Pulmonary artery endothelial cell (primary cell): ENCODE measurements around the gene NRG2. TPM values are rescaled to one million over a fixed set of nuclear protein-coding genes. Genes with fewer than 3 reads are reported as not detected.

ENCODE experiments used
- DNase-seq: peaks from one replicate; pipeline ENCODE4 v3.0.0-alpha.2; 2011; ENCODE audit warnings: low read depth, low spot score
- total RNA-seq: library from RNA; depleted of rRNA; stranded (reverse); fragments of >200 nt; gene quantifications from 2 replicates; pipeline ENCODE4 v1.2.3, GENCODE V29; 2014

NRG2 gene
- total RNA-seq, 1 donor from 2014 or later = 0.46 TPM

DNA sequence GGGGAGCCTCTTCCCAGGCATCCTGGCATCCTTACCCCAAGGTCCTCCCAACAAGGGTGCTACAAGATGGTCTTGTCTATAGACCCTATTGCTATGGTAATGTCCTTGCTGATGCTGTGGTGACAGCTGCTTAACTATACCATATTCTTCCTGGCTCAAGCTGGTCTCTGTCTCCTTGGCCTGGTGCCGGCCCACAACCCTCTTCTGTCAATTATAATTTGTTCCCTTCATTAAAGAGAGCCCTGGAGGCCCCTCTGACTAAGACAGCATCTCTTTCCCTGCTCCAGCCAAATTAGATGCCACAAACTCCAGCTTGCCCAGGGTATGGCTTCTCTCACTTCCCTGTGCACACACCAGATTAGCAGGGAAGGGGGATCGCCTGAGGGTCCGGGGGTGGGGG is 160.8 kb downstream of the NRG2 start:
- DNase-seq = no peak

DNA sequence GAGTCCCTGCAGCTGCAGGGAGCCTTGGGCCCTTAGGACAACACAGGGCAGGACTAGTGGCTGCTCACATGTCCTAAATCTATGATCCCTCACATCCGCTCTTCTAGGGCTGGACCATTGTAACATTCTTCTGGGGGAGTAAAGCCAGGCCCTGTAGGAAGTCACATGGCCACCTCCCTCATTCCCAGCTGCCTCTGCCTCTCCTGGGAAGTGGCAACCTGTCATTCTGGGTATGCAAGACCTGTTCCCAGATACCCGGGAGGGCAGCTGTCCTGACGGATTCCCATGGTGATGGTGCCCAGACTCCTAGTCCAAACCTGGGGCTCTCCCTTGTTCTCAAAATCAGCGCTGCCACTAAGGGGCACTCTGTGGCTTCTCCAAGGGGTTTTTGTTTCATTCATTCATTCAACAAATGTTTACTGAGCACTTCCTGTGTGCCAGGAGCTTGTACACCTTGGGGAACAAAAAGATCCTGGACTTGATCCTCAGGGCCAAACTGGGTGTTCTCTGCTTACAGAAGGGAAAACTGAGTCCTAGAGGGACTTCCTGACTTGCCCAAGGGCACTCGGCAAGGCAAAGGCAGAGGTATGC is 161.9 kb downstream of the NRG2 start:
- DNase-seq = no peak

DNA sequence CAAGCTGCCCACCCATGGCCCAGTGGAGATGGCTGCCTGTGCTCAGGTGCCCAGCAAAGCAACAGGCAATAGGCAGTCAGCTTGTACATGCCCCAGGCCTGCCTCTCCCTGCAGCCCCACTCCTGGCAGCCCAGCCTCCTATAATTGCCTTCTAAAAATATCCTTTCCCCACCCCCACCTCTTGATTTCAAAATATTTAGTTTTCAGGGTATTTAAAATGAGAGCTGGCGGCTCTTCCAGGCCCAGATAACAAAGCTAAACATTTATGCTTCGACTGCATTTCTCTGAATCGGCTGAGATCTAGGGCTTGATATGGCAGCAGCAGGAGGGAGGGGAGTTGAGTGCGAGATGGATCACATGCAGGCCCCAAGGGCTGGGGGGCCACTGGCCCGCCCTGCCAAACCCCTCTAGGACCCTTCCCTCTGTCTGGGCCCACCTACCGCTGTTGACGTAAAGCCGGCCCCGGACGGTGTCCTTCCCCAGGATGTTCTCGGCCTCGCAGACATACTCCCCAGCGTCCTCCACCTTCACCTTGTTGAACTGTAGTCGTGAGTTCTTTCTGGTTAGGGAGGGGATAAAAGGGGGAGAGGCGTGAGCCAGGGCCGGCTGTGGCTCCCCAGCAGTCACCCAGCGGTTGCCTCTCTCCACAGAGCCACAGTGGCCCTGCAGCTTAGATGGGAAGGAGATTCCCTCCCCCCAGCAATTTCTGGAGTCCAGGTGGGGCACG is 162.5 kb downstream of the NRG2 start:
- DNase-seq = no peak

DNA sequence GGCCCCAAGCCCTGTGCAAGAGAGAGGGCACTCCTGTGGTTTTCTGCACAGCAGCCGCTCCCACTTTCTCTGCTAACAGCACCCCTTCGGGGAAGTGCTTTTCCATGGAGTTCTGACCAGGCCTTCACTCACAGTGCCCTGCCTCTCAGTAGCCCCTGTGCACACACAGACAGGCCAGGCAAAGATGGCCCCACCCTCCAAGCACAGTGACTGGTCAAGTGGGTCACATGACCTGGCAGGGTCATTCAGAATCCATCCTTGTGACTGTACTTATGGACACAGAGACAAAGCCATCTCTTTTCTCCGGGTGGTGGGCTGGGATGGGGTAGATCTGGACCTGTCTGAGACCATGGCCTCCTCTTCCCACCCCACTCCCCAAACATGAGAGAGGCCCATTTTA is 165.0 kb downstream of the NRG2 start:
- no peak for DNase-seq

DNA sequence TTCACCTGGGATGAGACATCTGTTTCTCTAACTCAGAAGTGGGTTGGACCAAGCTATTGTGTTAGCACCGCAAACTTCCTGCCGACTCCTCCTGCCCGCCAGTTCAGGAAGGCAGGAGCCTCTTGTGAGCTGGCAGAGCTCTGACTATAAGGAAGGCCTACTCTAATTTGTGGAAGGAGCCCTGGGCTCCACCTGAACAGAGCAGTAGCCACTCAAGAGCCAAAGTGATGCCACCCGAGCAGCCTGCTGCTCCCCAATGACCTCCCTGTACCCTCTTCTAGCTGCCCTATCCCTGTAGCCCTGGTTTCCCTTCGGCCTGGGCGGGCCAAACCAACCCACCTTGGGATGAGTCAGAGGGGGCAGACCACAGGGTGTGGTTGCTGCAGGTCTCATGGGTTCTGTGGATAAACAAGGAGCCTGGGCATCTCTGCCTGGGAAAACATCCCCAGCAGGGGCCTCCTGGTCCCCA is 165.9 kb downstream of the NRG2 start:
- no peak for DNase-seq

DNA sequence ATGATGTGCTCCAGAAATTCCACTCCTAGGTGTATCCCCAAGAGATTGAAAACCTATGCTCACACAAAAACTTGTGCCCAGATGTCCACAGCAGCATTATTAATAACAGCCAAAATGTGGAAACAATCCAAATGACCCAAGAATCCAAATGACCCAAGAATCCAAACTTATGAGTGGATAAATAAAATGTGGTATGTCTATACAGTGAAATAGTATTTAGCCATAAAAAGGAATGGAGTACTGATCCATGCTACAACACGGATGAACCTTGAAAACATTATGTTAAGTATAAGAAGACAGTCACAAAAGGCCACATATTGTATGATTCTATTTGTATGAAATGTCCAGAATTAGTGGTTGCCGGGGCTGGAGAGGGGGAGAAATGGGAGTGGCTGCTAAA is 167.1 kb downstream of the NRG2 start:
- DNase-seq = no peak

DNA sequence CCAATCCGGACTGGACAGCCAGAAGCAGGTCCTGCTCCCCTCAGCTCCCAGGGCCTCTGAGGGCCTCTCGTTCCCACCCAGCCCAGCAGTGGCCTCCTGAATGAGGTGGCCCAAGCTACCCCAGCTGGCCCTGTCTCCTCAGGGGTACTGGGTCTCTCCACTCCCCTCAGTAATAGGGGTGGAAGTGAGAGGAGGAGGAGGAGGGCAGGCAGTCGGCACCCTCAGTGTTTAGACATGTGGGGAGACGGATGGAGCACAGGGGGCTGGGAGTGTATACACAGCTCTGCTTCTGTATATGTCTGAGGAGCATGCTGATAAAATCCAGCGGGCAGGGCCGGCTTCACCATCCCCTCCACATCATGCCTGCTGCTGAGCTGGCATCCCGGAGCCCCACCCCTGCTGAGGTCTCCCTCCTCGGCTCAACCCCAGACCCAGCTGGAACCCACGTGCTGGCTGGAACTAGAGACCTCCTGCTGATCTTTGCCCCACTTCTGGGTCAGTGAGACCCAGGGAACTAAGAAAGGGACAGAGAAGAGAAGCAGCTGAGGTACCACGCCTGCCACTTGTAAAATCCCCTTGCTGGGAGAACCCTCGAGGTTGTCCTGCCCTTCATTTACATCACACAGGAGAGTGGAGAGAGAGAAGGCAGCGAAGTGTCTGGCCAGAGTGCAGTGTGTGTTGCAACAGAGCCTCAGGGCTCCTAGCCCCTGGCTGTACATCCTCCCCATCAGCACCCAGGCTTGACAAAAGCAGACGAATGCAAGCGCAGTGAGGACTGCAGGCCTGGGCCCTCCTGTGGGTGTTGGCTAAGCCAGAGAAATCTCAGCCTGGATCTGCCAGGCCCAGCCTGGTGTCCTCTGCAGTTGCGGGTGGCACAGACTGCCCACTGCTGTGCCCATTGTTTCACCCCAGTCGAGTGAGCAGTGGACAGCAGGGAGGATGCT is 170.0 kb downstream of the NRG2 start:
- DNase-seq = no peak

DNA sequence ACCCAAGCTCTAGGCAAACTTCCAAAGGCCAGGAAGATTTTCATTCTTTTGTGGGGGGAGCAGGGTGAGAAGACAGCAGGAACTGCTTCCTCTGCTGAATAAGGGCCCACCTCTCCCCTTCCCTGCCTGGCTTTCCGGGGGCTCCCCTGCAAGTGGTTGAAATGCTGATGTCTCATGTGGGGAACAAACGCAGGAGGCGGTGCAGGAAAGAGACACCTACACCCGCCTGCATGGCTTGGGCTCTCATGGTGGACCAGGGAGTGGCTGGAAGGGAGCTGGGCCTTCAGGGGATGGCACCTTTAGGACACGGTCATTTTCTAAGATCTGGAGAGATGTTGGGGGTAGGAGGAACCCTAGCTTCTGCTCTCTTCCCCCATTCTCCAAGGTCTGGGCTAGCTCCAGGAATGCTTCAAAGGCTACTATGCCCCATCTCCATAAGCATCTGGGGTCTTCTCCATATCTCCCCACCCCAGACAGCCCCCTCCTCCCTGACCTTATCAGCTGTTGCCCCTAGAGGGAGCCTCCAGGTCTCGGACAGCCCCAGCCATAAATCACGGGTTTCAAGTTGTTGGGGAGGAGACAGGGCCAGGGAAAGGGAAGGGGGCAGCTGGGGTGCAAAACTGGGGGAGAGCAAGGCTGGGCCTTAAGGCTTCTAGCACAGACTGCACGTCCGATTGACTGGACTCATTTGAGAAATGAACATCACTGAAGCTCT is 170.9 kb downstream of the NRG2 start:
- no peak for DNase-seq

DNA sequence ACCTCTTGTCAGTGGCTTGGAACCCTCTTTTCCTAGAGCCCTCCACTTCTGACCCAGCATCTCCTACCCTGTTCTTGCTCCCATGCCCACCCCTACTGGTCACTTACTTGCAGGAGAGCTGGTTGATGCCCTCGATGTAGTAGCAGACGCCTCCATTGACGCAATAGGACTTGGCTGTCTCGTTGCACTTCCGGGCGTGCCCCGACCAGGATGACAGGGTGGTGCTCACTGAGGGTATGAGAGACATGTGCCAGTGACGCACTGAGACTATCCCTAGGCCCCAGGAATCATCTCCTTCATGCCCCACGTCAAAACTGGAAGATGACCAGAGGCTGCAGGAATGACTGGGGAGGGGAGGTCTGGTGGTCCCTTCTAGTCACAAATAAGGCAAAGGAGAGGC is 171.5 kb downstream of the NRG2 start:
- no peak for DNase-seq

DNA sequence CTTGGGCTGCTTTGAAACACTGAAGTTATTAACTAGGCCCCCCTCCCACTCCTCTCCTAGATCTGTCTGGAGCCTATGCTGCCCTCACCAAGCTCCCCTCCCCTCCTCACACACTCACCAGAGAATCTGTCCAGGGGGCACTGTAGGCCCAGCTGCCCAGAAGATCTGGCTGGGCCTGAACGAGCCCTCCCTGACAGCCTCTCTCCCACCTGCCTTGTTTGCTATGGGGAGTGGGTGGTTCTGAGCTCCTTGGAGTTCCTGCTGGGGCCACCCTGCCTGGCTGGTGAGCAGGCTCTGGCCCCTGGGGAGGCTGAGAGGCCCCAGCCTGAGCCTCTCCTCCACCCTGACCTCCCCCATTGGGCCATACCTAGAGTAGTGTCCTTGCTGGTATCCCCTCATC is 172.4 kb downstream of the NRG2 start:
- no peak for DNase-seq

DNA sequence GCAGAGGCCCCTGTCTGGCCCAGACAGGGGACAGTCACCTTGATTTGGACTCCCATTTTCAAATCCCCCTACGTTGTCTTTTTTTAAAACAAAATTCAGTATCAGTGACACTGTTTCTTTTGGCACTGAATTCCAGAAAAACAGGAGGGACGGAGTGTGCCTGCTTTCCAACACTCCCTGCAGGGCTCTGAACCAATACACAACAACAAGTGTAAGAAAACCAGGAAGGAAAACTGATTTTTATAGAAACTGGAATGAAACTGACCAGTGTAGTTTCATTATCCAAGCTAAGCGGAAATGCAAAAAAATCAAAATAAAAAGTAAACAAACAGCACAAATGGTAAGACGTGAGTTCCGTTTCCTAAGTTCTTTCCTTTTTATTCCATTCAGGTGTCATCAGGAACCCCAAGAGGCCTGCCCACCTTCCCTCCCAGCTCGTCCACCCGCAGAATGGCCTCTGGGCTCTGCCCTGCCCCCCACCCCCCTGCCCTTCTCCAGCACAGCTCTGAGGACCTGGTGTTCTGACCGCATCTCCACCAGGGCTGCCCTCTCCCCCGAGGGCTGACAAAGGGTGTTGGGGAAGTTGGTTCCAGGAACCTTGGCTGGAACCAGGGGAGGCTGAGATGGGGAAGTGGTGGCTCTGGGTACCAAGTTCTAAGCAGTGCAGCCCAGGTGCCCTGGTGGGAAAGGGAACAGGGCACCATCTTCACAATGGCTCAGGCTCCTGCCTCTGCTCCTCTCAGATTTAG is 173.9 kb downstream of the NRG2 start:
- no peak for DNase-seq

DNA sequence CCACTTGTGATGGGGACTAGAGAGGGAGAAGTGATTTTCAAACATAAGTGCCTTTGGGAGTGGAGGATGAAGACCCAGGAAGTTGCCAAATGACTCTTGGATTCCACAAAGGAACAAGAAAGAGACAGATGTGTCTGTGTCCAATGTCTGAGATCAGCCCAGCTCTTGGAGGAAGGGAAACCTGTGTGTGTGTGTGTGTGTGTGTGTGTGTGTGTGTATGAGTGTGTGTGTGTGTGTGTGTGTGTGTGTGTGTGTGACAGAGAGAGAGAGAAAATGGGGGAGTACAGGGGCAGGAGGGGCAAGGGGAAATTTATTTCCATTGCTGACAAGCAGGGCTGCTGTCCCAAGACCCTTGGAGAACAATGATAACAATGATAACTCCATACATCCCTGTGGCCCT is 175.5 kb downstream of the NRG2 start:
- DNase-seq = no peak

DNA sequence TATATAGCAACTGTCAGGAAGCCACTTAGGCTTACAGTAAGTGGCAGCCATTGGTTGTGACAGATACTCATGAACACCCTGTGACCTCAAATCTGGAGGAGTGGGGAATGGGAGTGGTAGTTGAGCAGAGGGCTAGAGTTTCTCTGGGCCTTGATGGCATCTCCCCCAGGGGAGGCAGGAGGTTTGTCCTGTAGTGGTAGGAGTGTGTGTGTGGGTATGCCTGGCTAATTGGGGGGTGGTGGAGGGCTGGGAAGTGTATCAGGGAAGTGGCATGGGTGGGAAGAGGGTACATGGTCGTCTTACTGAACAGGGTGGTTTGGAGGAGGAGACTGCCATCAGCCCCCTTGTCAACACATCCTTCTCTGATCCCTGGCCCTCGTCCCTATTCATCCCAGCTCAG is 176.0 kb downstream of the NRG2 start:
- no peak for DNase-seq

DNA sequence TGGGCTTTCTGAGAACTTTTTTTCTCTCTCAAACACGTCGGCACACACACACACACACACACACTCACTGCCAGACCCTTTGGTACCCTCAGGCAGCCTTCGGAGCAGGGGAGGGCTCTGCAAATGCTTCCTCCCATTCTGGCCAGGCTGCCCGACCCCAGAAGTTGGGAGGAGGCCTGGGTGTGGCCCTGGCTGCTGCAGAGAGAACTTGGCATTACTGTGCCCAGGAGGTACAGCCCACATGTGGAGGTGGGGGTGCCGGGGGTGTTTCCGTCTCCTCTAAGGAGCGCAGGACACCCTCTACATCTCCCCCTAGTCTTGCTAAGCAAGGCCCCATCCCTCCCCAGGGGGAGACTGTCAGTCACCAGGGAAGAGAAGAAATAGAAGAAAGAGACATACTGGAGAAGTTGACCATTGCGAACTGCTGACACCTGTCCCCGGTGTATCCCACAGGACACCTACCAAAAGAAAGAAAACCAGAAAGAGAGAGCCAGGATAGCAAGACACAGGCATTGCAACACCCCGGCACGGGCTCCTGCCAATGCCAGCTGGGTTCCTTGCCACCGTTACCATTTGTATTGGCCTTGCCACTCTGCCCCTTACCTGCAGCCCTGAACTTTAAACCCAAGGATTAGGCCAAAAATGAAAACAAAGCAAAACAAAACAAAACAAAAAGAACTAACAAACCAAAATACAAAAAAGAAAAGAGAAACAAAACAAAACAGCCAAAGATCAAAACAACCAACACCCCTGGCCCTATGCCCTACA is 178.2 kb downstream of the NRG2 start:
- DNase-seq = no peak

DNA sequence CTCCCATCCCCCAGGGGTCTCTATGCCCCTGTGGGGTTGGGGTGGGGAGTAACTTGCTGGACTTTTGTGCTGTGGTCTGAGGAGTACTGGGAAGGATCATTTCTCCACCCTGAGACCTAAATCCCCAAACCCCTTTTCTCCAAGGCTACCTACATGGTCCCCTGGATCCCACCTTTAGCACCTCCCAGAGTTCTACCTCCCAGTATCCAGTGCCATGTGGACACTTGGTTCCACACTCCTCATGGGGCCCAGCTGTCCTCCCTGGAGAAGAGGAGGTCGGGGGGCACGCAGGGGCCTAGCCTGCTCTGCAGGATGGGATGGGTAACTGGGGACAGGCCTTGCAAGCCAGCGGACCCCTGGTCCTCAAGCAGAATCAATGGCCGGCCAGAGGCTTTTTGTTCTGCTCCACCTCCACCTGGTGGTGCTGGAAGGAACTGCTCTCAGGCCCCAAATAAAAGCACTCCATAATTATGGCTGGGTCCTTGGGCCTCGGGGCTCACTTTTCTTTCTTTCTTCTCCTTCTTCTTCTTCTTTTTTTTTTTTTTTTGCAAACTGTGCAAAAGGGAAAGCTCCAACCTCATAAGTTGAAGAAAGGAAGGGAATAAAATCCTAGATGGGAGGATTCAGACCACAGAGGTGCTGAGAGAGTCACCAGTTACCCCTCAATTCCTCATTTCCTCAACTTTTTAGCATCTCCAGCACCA is 179.1 kb downstream of the NRG2 start:
- no peak for DNase-seq

DNA sequence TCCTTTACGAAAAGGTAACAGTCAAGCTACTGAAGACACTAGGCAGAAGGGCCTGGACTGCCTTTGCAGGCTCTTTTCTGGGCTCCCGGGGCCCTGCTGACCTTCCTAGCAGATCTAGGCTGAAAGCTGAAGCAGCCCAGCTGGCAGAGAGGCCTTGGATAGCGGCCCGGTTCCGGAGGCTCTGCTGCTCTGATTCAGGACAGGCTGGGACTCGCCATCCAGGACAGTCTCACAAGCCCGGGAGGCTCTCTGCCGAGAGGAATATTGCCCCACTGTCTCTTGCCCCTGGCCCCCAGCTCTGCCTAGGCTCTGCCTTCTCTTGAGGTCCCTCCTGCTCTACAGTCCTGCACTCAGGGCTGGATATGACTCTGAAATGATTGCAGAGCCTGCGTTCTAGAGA is 179.7 kb downstream of the NRG2 start:
- no peak for DNase-seq

DNA sequence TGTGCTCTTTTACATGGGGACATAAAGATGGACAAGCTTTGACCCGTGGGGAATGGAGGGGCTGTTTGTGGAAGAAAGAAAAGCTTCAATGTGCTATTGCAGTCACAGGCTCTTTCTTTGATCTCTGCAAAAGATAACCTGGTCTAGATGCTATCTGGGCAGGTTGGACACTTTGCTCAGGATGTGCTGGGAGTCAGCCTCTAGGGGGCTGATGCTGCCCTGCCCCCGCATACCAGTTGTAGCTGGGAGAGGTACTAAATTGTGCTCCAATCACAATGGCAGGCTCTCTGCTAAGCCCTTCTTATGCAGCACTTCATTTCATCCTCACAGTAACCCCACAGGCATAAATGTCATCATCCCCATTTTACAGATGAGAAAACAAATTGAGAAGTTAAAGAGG is 180.3 kb downstream of the NRG2 start:
- DNase-seq = no peak

DNA sequence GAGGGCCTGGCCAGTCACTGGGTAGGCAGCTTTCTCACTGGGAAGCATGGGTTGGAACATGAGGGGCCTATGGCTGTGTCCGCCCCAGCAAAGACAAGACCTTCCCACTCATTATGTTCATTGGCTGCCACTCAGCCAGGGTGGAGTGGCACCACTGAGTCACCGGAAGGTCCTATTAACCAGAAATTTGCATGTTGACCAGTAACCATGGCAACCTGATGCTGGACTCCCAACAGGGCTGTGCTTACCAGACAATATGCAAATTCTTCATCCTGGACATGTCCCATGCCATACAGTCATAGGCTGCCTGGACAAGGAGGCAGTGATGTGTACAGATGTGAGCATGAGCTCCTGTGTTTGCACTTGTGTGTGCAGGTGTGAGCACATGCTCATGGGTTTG is 180.8 kb downstream of the NRG2 start:
- no peak for DNase-seq

DNA sequence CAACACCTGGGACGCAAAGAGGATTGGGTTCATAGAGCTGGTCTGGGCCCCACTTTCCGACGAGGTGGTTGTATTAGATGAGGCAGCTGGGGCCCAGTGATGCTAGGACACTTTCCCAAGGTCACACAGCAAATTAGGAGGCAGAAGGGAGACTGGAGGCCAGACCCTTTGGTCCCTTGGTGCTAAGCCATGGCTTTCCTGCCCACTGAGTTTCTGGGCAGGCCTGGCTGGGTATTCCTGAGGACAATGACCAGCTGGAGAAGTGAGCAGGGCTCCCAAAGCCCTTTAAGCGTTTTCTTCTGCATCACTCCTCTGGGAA is 181.3 kb downstream of the NRG2 start:
- DNase-seq = no peak
